Nucleus accumbens (tissue), 56 donors: ENCODE data around the gene PVRIG.
"Not testable (repeated sequence)": the region's sequence is repeated elsewhere in the genome, so short reads cannot be mapped to it uniquely, and the experiment has no call there.

Source experiments
- DNase-seq, 56 donors: peaks; one replicate each; lab custom pipeline; 2025; lab: John Stamatoyannopoulos, UW

The PVRIG gene

DNA sequence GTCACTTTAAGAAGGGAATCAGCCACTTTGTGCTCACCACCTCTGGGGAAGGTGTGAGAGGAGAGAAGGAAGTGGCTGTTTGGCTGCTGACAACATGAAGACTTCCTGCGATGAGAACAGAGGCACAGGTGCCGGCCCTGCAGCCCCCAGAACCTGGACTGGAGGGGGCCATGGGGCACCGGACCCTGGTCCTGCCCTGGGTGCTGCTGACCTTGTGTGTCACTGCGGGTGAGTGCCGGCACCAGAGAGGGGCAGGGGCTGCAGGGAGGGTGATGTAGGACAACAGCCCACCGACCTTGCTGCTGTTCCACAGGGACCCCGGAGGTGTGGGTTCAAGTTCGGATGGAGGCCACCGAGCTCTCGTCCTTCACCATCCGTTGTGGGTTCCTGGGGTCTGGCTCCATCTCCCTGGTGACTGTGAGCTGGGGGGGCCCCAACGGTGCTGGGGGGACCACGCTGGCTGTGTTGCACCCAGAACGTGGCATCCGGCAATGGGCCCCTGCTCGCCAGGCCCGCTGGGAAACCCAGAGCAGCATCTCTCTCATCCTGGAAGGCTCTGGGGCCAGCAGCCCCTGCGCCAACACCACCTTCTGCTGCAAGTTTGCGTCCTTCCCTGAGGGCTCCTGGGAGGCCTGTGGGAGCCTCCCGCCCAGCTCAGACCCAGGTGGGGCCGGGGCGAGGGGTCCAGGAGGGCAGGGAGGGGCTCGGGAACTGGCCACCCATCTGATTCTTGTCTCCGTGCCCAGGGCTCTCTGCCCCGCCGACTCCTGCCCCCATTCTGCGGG, at the start of gene PVRIG:
PVRIG (plus strand) TSS at position 149 of the 785 bp plus-strand sequence; CDS start at position 171, 22 bp downstream.
- DNase-seq = not testable (repeated sequence)

DNA sequence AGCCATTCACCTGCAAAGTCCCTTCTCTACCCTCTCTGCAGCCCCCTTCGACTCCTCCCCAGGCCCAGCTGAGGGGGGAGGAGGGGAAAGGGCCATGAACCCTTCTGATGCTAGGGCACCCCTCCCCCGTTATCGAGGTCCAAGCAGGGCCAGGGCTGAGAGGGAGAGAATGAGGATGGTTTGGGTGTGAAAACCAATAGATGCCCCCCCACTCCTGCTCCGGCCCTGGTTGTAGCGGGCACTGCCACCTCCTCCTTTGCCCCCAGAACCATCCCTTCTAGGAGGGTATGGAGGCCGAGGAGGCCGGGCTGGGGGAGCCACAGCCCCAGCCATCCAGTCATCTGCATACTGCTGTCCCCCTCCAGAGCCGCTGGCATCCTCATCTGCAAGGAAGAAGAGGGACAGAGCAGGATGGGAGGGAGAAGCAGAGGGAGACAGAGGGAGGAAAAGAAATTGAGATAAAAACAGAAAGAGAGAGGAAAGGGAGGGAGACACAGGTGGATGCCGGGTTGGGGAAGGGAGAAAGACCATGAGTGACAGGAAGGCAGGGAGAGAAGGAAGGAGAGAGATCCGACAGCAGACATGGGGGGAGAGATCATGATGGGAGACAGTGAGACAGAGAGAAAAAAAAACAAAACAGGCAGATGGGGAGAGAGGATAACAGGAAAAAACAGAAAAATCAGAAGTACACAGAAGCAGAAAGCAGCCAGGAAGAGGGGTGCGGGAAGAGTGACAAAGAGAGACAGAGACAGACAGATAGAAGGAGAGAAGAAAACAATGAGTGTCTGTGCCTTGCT, 49.5 kb upstream of the PVRIG start:
- no peak for DNase-seq

DNA sequence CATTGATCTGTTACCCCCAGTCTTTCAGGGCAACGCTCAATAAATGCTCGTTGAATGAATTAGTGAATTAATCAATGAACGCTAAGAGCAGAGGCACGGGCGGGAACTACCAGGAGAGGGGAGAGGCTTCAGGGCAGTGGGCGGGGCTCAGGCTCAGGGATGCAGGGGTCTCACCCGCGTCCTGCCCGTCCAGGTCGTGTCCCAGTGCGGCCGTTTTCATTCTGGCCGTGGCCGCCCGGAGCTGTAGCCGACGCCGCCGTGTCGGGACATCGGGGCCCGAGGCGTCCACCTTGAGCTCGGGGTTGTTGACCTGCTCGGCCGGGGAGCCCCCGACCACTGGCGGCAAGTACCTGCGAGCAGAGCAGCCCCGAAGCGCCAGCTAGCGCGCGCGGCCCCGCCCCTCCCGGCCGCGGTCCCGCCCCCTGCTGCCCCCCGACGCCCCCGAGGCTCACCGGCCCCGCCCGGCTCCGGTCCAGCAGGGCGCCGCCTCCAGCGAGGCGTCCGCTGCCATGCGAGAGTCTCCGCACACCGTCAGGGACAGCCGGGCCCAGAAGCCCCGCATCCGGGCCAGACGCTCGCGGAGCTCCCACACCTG, 48.6 kb upstream of the PVRIG start:
- DNase-seq = no peak

DNA sequence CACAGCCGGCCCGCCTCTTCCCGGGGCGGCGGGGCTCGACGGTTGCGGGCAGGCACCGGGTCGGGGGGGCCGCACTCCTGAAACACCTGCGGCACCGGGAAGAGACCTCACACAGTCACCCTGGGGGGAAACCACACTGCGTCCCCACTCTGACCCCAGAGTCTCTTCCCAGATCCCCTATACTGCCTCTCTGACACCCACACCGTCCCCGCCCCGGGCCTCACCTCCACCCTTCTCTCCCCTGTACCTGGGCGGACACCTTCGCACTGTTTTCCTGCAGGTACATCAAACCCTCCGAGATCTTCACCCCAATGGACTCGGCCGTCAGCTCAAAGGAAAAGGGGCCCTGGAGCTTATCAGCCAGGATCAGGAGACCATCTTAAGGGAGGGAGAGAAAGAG, 47.9 kb upstream of the PVRIG start:
- no peak for DNase-seq

DNA sequence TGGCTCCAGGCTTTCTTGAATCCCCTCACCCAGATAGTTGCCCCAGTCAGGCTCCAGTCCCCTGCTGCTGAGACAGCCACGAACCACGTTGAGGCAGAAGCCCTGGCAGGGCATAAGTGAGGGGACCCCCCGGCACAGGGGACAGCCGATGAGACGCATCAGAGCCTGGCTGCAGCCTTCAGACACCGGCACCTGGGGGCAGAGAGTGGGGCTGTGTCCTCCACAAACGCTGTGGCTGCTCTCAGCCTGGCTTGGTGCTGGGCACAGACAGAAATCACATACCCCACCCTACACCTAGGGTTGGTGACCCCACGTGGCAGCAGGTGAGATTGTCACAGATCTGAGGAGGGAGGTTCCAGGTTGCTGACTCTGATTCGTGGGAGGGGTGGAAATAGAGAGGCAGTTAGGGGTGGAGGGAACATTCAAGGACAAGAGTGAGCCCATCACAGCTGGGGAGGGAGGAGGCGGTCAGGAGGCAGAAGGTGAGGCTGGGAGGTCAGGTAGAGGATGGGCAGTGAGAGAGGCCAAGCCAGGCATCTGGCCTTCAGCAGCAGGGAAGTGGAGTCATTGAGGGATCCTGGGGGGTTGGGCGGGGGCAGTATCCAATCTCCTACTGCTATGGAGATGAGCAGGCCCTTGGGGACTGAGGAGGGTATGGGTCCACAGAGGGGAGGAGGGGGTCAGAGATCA, 45.8 kb upstream of the PVRIG start:
- DNase-seq = no peak

DNA sequence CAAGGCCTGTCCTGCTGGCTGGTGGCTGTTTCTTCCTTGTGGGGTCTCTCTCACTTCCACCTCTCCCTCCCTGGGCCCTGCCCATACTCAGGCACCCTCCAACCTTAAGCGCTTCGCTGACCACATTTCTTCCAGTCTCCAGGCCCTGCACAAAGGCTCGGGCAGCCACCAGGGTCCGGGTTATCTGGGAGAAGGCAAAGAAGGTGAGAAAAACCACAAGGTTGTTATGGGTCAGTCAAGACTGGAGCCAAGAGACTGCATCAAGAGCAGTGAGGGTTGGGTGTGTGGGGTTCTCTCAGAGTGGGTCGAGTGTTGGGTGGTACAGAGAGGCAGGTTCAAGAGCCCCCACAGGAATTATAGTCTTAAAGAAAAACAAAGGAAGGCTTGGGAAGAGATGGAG, 45.2 kb upstream of the PVRIG start:
- DNase-seq = no peak

DNA sequence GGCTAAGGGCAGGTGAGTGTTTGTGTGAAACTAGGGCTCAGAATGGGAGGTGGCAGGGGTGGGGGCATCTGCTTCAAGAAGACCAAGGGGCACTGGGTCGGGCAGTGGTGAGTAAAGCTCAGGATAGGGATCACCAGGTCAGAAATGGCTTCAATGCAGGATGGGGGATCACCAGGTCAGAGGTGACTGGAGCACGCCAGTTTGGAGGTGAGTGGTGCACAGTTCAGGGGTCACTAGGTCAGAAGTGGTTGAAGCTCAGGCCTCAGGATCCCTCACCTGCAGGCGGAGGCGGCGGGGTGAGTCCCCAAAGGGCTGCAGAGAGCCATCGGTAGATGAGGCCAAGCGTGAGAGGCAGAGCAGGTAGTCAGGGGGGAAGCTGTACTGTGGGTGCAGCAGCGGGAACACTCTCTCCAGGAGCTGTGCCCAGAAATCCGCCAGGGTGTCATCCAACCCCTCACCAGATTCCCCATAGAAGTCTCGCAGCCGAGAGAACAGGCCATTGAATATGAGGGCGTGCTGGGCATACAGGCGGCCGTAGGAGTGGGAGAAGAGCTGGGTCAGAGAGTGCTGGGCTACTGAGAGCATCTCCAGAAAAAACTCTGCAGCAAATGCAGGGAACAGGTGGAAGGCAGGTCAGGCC, 44.3 kb upstream of the PVRIG start:
- DNase-seq = no peak

DNA sequence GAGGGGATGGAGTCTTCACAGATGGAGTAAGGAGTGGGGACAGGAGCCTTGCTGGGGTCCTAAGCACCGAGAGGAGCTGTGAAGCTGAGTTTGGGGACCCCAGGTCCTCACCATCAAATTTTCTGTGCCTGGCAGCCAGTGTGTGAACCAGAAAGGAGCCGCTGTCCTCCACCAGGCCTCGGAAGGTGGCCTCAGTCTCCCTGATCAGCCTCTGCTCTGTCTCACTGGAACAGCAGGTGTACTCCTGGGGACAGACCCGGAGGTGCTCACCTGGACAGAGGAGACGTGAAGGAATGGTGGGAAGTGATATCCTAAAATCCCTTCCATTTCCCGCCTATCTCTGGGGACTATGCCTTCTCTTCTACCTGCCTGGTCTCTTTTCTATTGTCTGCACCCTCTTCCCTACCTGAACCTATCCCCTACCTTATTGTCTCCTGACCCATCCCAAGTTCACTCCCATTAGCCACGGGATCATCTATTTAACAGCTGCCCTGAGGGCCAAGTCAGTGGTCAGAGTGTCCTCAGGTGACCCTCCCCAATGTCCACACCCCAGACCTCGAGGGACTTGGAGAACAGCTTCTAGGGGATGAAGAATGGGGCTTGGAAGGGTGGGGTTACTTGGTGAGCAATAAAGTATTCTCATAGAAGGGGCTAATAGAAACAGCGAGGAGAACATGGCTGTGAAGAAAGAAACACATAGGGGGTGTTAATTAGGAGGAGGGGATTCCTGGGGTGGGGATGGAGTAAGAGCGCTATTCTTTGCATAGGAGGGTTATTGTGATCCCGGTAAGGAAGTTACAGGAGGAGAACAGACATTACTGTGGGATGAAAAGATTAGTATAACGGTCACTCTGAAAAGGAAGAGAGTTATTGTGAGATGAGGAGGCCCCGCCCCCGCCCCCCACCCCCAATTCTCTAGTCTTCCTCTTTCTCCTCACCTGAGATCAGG, 43.4 kb upstream of the PVRIG start:
- DNase-seq = no peak

DNA sequence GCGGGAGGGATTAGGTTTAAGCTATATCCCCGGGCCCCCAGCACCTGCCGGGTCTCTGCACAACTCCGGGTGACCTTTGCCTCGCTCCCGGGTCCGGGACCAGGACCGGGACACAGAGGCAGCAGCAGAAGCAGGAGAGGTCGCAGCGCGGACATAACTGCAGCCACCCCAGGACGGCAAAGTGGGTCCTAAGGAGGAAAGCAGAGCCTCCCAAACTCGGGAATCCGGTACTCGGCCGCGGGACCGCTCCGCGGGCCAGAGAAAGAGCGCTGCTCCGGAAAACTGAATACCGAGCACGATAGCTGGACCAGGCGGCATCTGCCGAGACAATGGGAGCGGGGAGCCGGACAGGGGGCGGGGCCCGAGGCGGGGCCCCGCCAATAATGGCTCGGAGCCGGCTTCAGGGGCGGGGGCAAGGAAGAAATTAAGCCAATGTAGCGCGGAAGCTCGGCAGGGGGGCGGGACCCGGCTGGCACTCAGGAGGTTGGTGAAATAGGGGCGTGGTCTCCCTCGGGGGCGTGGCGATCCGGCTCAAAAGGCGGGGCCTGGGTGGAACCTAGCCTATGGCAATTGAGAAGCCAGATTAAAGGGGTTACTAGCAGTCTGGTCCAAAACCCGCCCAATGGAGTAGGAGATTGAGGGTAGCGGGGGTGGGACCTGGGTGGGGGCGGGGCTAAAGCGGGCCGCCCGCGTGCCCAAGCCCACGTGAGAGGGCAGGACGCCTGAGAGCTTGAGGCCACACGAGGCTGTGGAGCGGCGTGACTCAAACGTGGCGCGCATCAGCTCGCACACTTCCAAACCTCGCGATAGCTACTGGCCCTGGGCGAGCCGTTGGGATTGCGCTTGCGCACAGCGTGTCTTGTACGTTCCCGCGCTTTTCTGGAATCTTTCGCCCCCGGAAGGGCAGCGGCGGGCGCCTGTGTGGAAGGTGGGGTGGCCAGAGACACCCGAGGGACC, 42.4 kb upstream of the PVRIG start, which contains the start of the genes GPC2 and STAG3:
GPC2 (minus strand) TSS at position 337 of the 957 bp plus-strand sequence; CDS start at position 155, 182 bp downstream.
STAG3 (plus strand) TSS at position 874 of the 957 bp plus-strand sequence. CDS start 2,639 bp downstream, outside the sequence.
- DNase-seq = peak; percentile 44 to 94 (median 85)

DNA sequence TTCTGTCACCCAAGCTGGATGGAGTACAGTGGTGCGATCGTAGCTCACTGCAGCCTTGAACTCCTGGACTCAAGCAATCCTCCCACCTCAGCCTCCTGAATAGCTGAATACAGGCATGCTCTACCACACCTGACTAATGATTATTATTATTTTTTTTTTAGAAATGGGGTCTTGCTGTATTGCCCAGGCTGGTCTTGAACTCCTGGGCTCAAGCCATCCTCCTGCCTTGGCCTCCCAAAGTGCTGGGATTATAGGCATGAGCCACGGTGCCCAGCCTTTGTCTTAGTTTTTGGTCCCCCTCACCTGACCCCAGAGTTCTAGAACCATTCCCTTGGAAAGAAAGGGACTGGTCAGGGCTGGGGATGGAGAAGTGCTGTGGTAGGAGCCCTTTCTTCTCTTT, 39.7 kb upstream of the PVRIG start:
- DNase-seq = not testable (repeated sequence)

DNA sequence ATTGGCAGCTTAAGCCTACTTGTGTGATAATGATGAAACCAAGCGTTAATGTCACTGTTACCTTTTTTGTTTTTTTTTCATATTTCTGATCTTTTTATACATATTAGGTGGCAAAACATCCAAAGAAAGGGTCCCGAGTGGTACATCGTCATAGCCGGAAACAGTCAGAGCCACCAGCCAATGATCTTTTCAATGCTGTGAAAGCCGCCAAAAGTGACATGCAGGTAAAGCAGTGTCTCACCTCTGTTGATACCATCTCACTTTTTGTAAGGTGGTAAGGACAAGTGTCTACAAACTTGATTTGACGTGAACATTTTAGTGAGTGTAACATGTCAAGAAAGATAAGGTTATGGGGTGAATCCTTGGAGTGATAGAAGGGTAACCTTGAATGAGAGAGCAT, 37.1 kb upstream of the PVRIG start:
- DNase-seq = not testable (repeated sequence)

DNA sequence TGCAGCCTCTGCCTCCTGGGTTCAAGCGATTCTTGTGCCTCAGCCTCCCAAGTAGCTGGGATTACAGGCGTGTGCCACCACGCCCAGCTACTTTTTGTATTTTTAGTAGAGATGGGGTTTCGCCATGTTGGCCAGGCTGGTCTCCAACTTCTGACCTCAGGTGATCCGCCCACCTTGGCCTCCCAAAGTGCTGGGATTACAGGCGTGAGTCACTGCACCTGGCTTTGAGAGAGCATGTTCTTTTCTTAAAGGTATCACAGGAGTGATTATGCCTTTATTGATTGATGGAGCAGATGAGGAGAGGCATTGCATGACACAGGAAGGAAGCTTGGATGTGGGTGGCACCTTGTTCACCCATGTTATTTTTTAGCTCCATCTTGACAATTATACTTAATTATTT, 36.7 kb upstream of the PVRIG start:
- not testable (repeated sequence) for DNase-seq

DNA sequence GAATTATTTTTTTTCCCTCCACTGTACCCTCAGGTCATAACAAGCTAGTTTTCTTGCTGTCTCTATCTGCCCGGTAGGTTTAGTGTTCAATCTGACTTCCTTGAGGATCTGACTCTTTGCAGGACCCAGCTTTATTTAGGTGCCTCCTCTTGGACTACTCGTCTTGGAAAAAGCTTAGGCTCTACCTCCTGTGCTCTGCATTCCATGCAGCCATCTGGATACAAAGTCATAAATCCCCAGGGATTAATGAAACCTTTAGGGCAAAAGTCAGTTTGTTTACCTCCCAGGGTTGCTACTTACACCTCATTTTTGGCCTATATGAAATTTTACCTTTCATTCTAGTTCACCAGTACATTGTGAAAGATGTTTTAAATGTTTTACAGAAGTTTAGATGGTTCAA, 34.0 kb upstream of the PVRIG start:
- DNase-seq = no peak

DNA sequence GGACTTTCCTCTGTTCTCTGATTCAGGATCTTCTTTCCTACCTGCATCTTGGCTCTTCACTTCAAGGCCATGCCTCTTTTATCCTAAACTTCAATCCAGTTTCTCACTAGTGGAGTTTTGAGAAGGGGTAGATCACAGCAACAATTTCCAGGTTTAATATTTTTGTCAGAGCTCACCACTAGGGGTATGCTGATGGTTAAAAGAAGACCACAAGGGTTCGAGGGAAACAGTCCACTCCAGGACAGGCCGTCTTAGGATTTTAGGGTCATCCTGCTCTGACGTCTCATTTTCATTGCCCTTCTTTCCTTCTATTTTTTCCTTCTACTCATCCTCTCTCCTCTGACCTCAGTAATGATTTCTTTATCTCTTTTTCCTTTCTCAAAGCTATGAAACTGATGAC, 30.7 kb upstream of the PVRIG start:
- DNase-seq = no peak

DNA sequence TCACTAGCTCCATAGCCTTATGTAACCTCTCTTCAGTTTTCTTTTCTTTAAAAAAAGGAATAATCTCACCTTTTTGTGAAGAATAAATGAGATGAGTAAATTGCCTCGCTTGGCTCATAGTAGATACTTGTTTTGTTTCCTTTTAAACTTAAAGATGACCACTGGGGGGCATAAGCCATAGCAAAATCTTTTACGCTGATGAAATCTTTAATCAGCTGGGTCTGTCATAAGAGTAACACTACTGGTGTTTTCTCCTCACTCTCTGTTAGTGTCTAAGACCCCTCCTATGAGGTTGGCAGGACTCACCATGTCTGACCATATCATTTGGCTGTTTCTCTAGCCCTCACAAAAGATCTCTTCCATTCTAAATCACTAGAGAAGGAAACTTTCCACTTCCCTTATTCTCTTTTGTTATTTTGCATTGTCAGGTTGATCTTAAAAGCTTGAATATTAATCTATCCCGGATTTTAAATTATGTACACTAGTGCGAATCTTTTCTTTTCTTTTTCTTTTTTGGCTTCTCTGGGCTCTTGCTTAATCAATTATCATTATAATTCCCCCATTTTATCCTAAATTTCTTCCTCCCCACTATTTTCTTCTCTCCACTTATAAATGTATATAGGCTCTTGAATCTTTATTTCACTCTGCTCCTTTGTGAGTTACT, 29.6 kb upstream of the PVRIG start:
- no peak for DNase-seq

DNA sequence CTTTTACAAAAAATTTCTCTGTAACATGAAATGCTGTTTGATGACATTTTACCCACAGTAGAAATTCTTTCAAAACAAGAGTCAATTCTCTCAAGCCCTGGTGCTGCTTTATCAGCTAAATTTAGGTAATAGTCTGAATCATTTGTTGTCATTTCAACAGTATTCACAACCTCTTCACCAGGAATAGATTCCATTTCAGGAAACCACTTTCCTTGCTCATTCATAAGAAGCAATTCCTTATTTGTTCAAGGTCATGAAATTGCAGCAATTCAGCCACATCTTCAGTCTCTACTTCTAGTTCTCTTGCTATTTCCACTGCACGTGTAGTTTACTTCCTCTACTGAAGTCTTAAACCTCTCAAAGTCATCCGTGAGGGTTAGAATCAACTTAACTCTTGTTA, 28.0 kb upstream of the PVRIG start:
- DNase-seq = no peak

DNA sequence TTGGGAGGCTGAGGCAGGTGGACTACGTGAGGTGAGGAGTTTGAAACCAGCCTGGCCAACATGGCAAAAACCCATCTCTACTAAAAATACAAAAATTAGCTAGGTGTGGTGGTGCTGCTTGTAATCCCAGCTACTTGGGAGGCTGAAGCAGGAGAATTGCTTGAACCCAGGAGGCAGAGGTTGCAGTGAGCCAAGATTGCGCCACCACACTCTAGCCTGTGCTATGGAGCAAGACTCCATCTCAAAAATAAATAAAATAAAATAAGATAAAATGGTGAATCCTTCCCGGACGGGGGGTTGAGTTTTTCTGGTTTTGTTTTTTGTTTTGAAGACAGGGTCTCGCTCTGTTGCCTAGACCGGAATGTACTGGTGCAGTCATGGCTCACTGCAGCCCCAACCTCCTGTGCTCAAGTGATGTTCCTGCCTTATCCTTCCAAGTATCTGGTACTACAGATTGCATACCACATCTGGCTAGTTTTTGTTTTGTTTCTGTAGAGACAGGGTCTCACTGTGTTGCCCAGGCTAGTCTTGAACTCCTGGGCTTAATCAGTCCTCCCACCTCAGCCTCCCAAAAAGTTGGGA, 27.4 kb upstream of the PVRIG start:
- not testable (repeated sequence) for DNase-seq
